Gastrocnemius medialis (tissue), 4 donors: ENCODE measurements around the gene CERS6. TPM values are rescaled to one million over a fixed set of nuclear protein-coding genes. Genes with fewer than 3 reads are reported as not detected.

Source experiments
- ATAC-seq, 2 donors: fragments of 150-250 bp; one replicate each; pipeline ENCODE4 v1.9.1; 2016
- DNase-seq, 2 donors: peaks; one replicate each; pipeline ENCODE4 v3.0.0-alpha.2; 2019
- H3K27ac ChIP-seq, 4 donors: fragments of 200-600 bp; sonication (generic); 1 replicate in 1 of 4; 2 replicates in 3 of 4; pipeline ENCODE4 v1.5.1; 2016 to 2018; ENCODE audit warnings: mild to moderate bottlenecking in 2 of 4, moderate library complexity in 1 of 4
- H3K27me3 ChIP-seq, 3 donors: fragments of 200-600 bp; sonication (generic) in 2 of 3; 1 replicate in 1 of 3; 2 replicates in 2 of 3; pipeline versions ENCODE4 v1.5.1 to v1.6.0; 2016 to 2019; ENCODE audit warnings: mild to moderate bottlenecking in 1 of 3, moderate library complexity in 1 of 3
- H3K36me3 ChIP-seq, 2 donors: fragments of 200-600 bp; sonication (generic) in 1 of 2; one replicate each; pipeline ENCODE4 v1.5.1; 2017 to 2018
- H3K4me1 ChIP-seq, 2 donors: fragments of 200-600 bp; sonication (generic) in 1 of 2; one replicate each; pipeline ENCODE4 v1.5.1; 2016 to 2017; ENCODE audit warnings: mild to moderate bottlenecking in 2 of 2
- H3K4me3 ChIP-seq, 4 donors: fragments of 200-600 bp; sonication (generic) in 3 of 4; 1 replicate in 1 of 4; 2 replicates in 3 of 4; pipeline ENCODE4 v1.5.1; 2016 to 2019; ENCODE audit warnings: mild to moderate bottlenecking in 2 of 4
- H3K9me3 ChIP-seq, 3 donors: fragments of 200-600 bp; sonication (generic) in 2 of 3; 1 replicate in 1 of 3; 2 replicates in 2 of 3; pipeline ENCODE4 v1.5.1; 2016 to 2019
- CTCF ChIP-seq, 5 experiments: fragments of 450-650 bp in 3 of 5; fragments of 200-600 bp in 2 of 5; sonication (generic) in 2 of 5; IDR thresholded peaks in 4 of 5; conservative IDR thresholded peaks in 1 of 5; 1 replicate in 4 of 5; 2 replicates in 1 of 5; pipeline ENCODE4 v1.5.1; 2016 to 2019; ENCODE audit warnings: antibody characterized with exemption in 5 of 5, mild to moderate bottlenecking in 3 of 5, moderate library complexity in 3 of 5
- POLR2A ChIP-seq, 2 donors: fragments of 450-650 bp; IDR thresholded peaks; one replicate each; pipeline ENCODE4 v1.6.1; 2017; ENCODE audit warnings: antibody characterized with exemption in 2 of 2, mild to moderate bottlenecking in 2 of 2, moderate library complexity in 2 of 2
- in situ Hi-C, 4 donors: fragments of 200-750 bp; cut with MboI; loops; one replicate each; pipeline versions ENCODE4 v1.15.0 to v1.8.0; 2017; ENCODE audit warnings: low sequenced_read_pairs in 4 of 4
- intact Hi-C: fragments of 100-400 bp; cut with DNase I; formaldehyde crosslinking; loops from one replicate; pipeline ENCODE4 v1.15.1; 2023; ENCODE audit warnings: low total_unique reads
- total RNA-seq, 4 donors: library from RNA; depleted of rRNA; stranded (reverse); fragments of >200 nt; gene quantifications; one replicate each; pipeline versions ENCODE4 v1.1.0 to v1.2.3, GENCODE V29; 2016

CERS6 gene
- total RNA-seq, 4 donors from 2014 or later: 11.9 to 18.0 (median 14.7) TPM

- in situ Hi-C loops: no loop called here
- Histone ChIP-seq H3K27me3 (no peaks in the 10 kb centered on the region), H3K27ac (no peak overlapping the region), H3K36me3 (no peaks in the 10 kb centered on the region), H3K4me1 (peaks cover 3 to 8% of the 10 kb centered on the region in 2 donors), H3K4me3 (no peak overlapping the region), H3K9me3 (no peaks in the 10 kb centered on the region)
- no peak for ATAC-seq
- no peak for TF ChIP-seq CTCF (IDR thresholded peaks at IDR 0.05 in 4 of 5, conservative IDR thresholded peaks at IDR 0.05 in 1 of 5)
- no peak for TF ChIP-seq POLR2A (IDR thresholded peaks at IDR 0.05)
- intact Hi-C loops: no loop called here
- no peak for DNase-seq
These were observed 342.9 kb downstream of the CERS6 start for GRCh38 chr2:168798888-168799410.

GRCh38 chr2:168801471-168801870, 345.4 kb downstream of the CERS6 start:
- Histone ChIP-seq H3K4me1 (peaks cover 3 to 8% of the 10 kb centered on the region in 2 donors), H3K4me3 (no peak overlapping the region), H3K27me3 (no peaks in the 10 kb centered on the region), H3K9me3 (no peaks in the 10 kb centered on the region), H3K27ac (peak overlapping the region; percentile 49 to 67 (median 60)), H3K36me3 (no peaks in the 10 kb centered on the region)
- TF ChIP-seq POLR2A (IDR thresholded peaks at IDR 0.05) (no peak), CTCF (IDR thresholded peaks at IDR 0.05 in 4 of 5, conservative IDR thresholded peaks at IDR 0.05 in 1 of 5) (no peak)
- DNase-seq: no peak
- intact Hi-C loops (no loop called here), in situ Hi-C loops (no loop called here)
- ATAC-seq: no peak

GRCh38 chr2:168801961-168802858, 346.1 kb downstream of the CERS6 start, which contains the start of gene NOSTRIN:
TSS of gene NOSTRIN (plus strand) at chr2:168802637. CDS start at chr2:168802647, 10 bp downstream.
- intact Hi-C loops: no loop called here
- peak; percentile 56 to 76 for ATAC-seq

More at GRCh38 chr2:168801961-168802858, 346.1 kb downstream of the CERS6 start, which contains the start of gene NOSTRIN:
- no peak for DNase-seq
- Histone ChIP-seq H3K27me3 (no peaks in the 10 kb centered on the region), H3K36me3 (no peaks in the 10 kb centered on the region), H3K27ac (peak within 1 kb of the TSS; percentile 49 to 67 (median 60)), H3K9me3 (no peaks in the 10 kb centered on the region), H3K4me1 (peaks cover 3 to 8% of the 10 kb centered on the region in 2 donors), H3K4me3 (peak within 1 kb of the TSS; percentile 8 to 48 (median 22))
- in situ Hi-C loops: no loop called here
- TF ChIP-seq POLR2A (IDR thresholded peaks at IDR 0.05) (peak; percentile 27 to 43), CTCF (IDR thresholded peaks at IDR 0.05 in 4 of 5, conservative IDR thresholded peaks at IDR 0.05 in 1 of 5) (no peak)
